ENCODE data around the gene DBNDD2.

DBNDD2 gene

DNA sequence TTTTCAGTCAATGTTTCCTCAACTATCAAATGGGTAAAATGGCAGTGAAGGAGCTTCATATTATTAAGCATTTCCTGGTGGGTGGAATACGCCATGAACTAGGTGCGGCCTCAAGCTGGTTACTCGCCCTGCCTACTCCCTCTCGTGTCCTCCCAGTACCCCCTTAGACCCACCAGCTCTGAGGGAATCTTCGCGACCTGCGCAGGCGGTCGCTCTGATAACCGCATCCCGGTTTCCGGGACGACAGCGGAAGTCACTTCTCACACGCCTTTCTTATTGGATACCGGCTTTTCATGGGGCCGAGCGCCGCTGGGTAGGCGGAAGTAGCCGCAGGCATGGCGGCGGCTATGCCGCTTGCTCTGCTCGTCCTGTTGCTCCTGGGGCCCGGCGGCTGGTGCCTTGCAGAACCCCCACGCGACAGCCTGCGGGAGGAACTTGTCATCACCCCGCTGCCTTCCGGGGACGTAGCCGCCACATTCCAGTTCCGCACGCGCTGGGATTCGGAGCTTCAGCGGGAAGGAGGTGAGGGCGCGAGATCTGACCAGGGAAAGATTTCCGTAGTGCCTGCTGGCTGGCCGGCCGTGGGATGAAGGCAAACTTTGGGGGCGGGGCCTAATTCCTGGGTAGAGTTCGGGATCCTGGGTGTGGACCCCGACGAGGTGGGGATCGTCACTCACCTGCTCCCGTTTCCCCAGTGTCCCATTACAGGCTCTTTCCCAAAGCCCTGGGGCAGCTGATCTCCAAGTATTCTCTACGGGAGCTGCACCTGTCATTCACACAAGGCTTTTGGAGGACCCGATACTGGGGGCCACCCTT, 7.9 kb downstream of the DBNDD2 start, which contains the start of gene PIGT:
PIGT (plus strand) TSS at position 320 of the 816 bp plus-strand sequence; CDS start at position 336, 16 bp downstream.
- Histone ChIP-seq H4K20me1 (ENCODE audit: insufficient read depth, low read length, poor library complexity, severe bottlenecking) (peaks cover 13% of the 10 kb centered on the region), H3K4me3 (ENCODE audit: low read length, poor library complexity, severe bottlenecking) (peak within 1 kb of the TSS; percentile 91), H3K4me1 (ENCODE audit: insufficient read depth, low read length, poor library complexity, severe bottlenecking) (peaks cover 21% of the 10 kb centered on the region), H3K4me2 (ENCODE audit: low read depth, low read length, poor library complexity, severe bottlenecking) (peak within 1 kb of the TSS; percentile 98), H3K36me3 (ENCODE audit: insufficient read depth, low read length) (peaks cover 18% of the 10 kb centered on the region; the same call in 1 of the 2 replicates), H3K27me3 (ENCODE audit: insufficient read depth, low read length, poor library complexity, severe bottlenecking) (no peaks in the 10 kb centered on the region), H3K9ac (ENCODE audit: low read depth, low read length, poor library complexity, severe bottlenecking) (peak within 1 kb of the TSS; percentile 85), H3K79me2 (ENCODE audit: insufficient read depth, low read length) (peaks cover 39% of the 10 kb centered on the region), H2AFZ (ENCODE audit: low read length) (peak within 1 kb of the TSS; percentile 81), H3K9me2 (replicated peaks; ENCODE audit: low read depth, low read length) (no peaks in the 10 kb centered on the region), H3K9me3 (ENCODE audit: insufficient read depth, low read depth, low read length) (no peaks in the 10 kb centered on the region), H3F3A (ENCODE audit: low read depth) (no peaks in the 10 kb centered on the region)
- TF ChIP-seq, protein P1, sequence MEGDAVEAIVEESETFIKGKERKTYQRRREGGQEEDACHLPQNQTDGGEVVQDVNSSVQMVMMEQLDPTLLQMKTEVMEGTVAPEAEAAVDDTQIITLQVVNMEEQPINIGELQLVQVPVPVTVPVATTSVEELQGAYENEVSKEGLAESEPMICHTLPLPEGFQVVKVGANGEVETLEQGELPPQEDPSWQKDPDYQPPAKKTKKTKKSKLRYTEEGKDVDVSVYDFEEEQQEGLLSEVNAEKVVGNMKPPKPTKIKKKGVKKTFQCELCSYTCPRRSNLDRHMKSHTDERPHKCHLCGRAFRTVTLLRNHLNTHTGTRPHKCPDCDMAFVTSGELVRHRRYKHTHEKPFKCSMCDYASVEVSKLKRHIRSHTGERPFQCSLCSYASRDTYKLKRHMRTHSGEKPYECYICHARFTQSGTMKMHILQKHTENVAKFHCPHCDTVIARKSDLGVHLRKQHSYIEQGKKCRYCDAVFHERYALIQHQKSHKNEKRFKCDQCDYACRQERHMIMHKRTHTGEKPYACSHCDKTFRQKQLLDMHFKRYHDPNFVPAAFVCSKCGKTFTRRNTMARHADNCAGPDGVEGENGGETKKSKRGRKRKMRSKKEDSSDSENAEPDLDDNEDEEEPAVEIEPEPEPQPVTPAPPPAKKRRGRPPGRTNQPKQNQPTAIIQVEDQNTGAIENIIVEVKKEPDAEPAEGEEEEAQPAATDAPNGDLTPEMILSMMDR (conservative IDR thresholded peaks at IDR 0.05; ENCODE audit: low read length): no peak
- no peak for TF ChIP-seq EZH2phosphoT487 (IDR thresholded peaks at IDR 0.05; ENCODE audit: borderline replicate concordance)

DNA sequence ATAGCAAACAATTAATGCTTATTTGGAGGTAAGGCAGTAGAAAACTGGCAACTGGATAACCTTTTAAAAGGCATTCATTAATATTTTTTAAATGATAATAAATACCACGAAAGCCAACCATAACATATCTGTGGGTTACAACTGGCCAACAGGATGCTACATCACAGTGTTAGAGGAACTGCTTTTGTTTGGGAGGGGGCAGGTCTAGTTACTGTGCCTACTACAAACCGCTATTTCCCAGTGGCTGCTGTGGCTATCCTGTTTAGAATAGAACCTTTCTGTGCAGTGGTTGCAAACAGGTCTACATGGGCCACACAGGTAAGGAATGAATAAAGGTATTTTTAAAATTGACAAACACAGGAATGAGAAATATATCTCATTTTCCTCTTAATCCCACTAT, 8.8 kb downstream of the DBNDD2 start:
- Histone ChIP-seq H3K79me2 (ENCODE audit: insufficient read depth, low read length) (peaks cover 39% of the 10 kb centered on the region), H3F3A (ENCODE audit: low read depth) (no peaks in the 10 kb centered on the region), H3K36me3 (ENCODE audit: insufficient read depth, low read length) (peaks cover 25% of the 10 kb centered on the region; the same call in 1 of the 2 replicates), H2AFZ (ENCODE audit: low read length) (no peak overlapping the region), H3K4me2 (ENCODE audit: low read depth, low read length, poor library complexity, severe bottlenecking) (peak overlapping the region; percentile 98), H3K9ac (ENCODE audit: low read depth, low read length, poor library complexity, severe bottlenecking) (peak overlapping the region; percentile 85), H3K4me1 (ENCODE audit: insufficient read depth, low read length, poor library complexity, severe bottlenecking) (peaks cover 21% of the 10 kb centered on the region), H3K9me3 (ENCODE audit: insufficient read depth, low read depth, low read length) (no peaks in the 10 kb centered on the region), H3K4me3 (ENCODE audit: low read length, poor library complexity, severe bottlenecking) (peak overlapping the region; percentile 91), H3K9me2 (replicated peaks; ENCODE audit: low read depth, low read length) (no peaks in the 10 kb centered on the region), H4K20me1 (ENCODE audit: insufficient read depth, low read length, poor library complexity, severe bottlenecking) (peaks cover 13% of the 10 kb centered on the region), H3K27me3 (ENCODE audit: insufficient read depth, low read length, poor library complexity, severe bottlenecking) (no peaks in the 10 kb centered on the region)
- TF ChIP-seq, protein P1 (conservative IDR thresholded peaks at IDR 0.05; ENCODE audit: low read length): no peak
- TF ChIP-seq EZH2phosphoT487 (IDR thresholded peaks at IDR 0.05; ENCODE audit: borderline replicate concordance): no peak

DNA sequence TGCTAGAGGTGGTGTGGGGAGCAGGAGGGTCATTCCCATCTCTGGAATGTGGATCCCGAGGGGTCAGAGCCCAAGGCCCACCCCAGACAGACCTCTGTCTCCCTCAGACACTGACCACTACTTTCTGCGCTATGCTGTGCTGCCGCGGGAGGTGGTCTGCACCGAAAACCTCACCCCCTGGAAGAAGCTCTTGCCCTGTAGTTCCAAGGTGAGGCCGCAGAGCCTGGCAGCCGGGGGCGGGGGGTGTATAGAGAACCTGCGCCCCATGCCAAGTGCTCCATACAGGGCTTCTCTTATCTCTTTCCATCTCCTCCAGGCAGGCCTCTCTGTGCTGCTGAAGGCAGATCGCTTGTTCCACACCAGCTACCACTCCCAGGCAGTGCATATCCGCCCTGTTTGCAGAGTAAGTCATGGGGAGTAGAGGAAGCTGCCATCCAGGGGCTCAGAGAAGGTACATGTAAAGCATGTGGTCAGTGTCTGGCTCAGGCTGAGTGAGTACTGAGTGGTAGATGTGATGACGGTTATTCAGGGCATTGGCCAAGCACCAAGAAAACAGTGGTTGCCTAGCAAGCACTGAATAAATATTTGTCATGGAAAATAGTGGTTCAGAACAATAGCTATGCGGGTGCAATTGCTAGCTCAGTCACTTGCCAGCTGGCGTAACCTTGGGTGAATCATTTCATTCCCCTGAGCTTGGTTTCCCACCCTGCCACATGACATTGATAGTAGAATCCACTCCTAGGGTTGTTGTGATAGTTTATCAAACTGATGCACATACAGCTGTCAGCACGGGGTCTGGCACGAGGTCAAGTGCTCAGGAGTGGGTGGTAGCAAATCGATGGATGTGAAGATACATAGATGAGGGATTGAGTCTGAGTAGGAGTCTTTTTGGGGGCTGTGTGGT, 11.4 kb downstream of the DBNDD2 start:
- no peak overlapping the region for H3K4me3 ChIP-seq (ENCODE audit: low read length, poor library complexity, severe bottlenecking)
- no peak overlapping the region for H3K9ac ChIP-seq (ENCODE audit: low read depth, low read length, poor library complexity, severe bottlenecking)
- peaks cover 13% of the 10 kb centered on the region for H4K20me1 ChIP-seq (ENCODE audit: insufficient read depth, low read length, poor library complexity, severe bottlenecking)
- no peak overlapping the region for H3K4me2 ChIP-seq (ENCODE audit: low read depth, low read length, poor library complexity, severe bottlenecking)
- TF ChIP-seq, protein P1 (conservative IDR thresholded peaks at IDR 0.05; ENCODE audit: low read length): no peak
- no peak for TF ChIP-seq EZH2phosphoT487 (IDR thresholded peaks at IDR 0.05; ENCODE audit: borderline replicate concordance)
- peaks cover 42% of the 10 kb centered on the region; the same call in 1 of the 2 replicates for H3K36me3 ChIP-seq (ENCODE audit: insufficient read depth, low read length)
- no peaks in the 10 kb centered on the region for H3K9me3 ChIP-seq (ENCODE audit: insufficient read depth, low read depth, low read length)
- no peaks in the 10 kb centered on the region for H3K9me2 ChIP-seq (replicated peaks; ENCODE audit: low read depth, low read length)
- H3K79me2 ChIP-seq (ENCODE audit: insufficient read depth, low read length): peaks cover 39% of the 10 kb centered on the region
- H3K4me1 ChIP-seq (ENCODE audit: insufficient read depth, low read length, poor library complexity, severe bottlenecking): peaks cover 21% of the 10 kb centered on the region
- no peaks in the 10 kb centered on the region for H3F3A ChIP-seq (ENCODE audit: low read depth)
- no peaks in the 10 kb centered on the region for H3K27me3 ChIP-seq (ENCODE audit: insufficient read depth, low read length, poor library complexity, severe bottlenecking)
- H2AFZ ChIP-seq (ENCODE audit: low read length): no peak overlapping the region

Measured in Loucy (cell line).